ENCODE results near the gene GREB1L.

Gene GREB1L

GRCh38 chr18:21489119-21489750, 247.2 kb downstream of the GREB1L start:
- peak; percentile 11 for DNase-seq (ENCODE audit: low read depth)

DNA sequence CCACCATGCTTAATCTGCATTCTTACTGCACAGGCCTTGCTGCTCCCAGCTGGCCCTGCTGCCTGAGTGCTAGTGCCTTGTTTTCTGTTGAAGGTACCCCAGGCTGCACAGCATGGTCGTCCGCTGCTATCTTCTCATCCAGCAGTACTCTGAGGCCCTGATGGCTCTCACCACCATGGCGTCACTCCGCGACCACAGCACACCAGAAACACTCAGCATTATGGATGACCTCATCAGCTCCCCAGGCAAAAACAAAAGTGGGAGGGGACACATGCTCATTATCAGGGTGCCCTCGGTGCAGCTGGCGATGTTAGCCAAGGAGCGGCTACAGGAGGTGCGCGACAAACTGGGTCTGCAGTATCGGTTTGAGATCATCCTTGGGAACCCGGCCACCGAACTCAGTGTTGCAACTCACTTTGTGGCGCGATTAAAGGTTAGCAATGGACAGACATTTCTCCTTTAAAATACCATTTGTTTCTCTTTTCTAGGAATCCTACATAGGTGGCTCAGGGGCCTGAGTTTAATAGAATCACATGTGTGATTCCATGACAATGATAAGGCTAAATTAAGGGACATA, 248.0 kb downstream of the GREB1L start:
- DNase-seq (ENCODE audit: low read depth), result no peak

- no peak for DNase-seq (ENCODE audit: low read depth)
These were observed 248.7 kb downstream of the GREB1L start for GRCh38 chr18:21490748-21491147.

DNA sequence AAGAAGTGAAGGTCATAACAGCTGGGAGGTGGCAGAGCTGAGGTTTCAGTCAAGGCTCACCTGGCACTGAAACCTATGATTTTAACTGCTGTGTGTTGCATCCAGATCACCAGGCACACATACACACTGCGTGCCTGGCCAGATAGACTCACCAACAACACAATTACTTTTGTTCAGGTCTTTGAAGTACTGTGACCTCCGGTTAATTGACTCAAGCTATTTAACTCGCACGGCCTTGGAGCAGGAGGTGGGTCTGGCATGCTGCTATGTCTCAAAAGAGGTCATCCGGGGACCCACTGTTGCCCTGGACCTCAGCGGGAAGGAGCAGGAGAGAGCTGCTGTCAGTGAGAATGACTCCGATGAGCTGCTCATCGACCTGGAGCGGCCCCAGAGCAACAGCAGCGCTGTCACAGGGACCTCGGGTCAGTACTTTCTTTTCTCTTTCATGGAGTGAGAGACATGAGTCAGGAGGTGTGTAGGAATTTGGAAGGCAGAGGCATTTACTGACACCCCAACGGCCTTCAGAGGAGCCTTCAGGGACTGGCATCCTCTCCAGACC, 254.3 kb downstream of the GREB1L start:
- no peak for DNase-seq (ENCODE audit: low read depth)

- no peak for DNase-seq (ENCODE audit: low read depth)
These were observed 258.0 kb downstream of the GREB1L start for GRCh38 chr18:21499997-21500396.

GRCh38 chr18:21502661-21503060, 260.6 kb downstream of the GREB1L start:
- DNase-seq (ENCODE audit: low read depth), result no peak

- DNase-seq (ENCODE audit: low read depth), result no peak
These were observed 266.1 kb downstream of the GREB1L start for GRCh38 chr18:21507913-21508701.

DNA sequence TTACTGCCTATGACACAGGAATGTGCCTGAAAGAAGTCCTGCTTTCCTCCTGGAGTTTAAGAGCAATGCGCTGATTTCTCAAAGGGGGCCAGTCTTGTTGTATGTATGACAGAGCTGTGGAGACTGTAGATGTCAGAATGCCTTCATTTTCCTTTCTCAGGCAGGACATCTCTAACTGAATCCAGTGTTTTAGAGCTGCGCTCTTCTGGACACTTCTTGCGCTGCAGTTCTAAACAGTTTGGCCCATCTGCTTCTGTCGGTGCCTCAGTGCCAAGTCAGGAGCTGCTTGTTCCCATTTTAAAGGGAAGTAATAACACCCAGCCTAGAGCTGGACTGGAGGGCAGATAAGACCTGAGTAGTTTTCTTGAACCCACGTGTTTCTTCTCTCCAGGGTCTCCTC, 267.0 kb downstream of the GREB1L start:
- DNase-seq (ENCODE audit: low read depth), result no peak

GRCh38 chr18:21513292-21513691, 271.3 kb downstream of the GREB1L start:
- DNase-seq (ENCODE audit: low read depth), result no peak

GRCh38 chr18:21513741-21514140, 271.7 kb downstream of the GREB1L start:
- DNase-seq (ENCODE audit: low read depth), result no peak

- DNase-seq (ENCODE audit: low read depth), result no peak
These were observed 280.5 kb downstream of the GREB1L start for GRCh38 chr18:21522530-21522929.

- no peak for DNase-seq (ENCODE audit: low read depth)
These were observed 283.9 kb downstream of the GREB1L start for GRCh38 chr18:21525916-21526315.

GRCh38 chr18:21526463-21526862, 284.4 kb downstream of the GREB1L start:
- no peak for DNase-seq (ENCODE audit: low read depth)

GRCh38 chr18:21534327-21534726, 292.3 kb downstream of the GREB1L start:
- DNase-seq (ENCODE audit: low read depth), result no peak

- DNase-seq (ENCODE audit: low read depth), result no peak
These were observed 296.2 kb downstream of the GREB1L start for GRCh38 chr18:21538230-21538629.

DNA sequence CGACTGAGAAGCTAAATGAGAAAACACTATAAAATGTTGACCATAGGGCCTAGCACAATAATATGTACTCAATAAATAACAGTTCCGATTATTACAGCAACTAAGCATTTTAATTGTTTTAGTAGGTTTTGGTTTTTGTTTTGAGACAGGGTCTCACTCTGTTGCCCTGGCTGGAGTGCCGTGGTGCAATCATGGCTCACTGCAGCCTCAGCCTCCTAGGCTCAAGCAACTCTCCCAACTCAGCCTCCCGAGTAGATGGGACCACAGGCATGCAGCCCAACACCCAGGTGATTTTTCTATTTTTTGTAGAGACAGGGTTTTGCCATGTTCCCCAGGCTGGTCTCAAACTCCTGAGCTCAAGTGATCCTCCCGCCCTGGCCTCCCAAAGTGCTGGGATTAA, 304.4 kb downstream of the GREB1L start:
- no peak for DNase-seq (ENCODE audit: low read depth)

GRCh38 chr18:21548647-21549046, 306.6 kb downstream of the GREB1L start:
- DNase-seq (ENCODE audit: low read depth), result no peak

DNA sequence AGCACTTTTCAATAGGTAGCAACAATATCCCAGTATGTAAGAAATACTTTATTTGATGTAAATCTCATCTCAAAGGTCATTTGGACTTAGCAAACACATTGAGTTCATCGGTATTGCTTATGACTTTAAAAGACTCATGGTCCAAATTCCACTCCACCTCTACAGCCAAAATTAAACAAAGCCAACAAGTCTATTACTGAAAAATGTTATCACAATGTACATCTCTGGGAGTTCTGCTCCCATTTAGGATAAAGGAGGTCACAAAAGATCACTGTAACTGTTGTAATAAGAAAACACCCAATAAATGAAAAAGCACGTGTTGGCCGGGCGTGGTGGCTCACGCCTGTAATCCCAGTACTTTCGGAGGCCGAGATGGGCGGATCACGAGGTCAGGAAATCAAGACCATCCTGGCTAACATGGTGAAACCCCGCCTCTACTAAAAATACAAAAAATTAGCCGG, 308.5 kb downstream of the GREB1L start:
- DNase-seq (ENCODE audit: low read depth), result no peak

GRCh38 chr18:21557607-21558253, 315.7 kb downstream of the GREB1L start:
- no peak for DNase-seq (ENCODE audit: low read depth)

DNA sequence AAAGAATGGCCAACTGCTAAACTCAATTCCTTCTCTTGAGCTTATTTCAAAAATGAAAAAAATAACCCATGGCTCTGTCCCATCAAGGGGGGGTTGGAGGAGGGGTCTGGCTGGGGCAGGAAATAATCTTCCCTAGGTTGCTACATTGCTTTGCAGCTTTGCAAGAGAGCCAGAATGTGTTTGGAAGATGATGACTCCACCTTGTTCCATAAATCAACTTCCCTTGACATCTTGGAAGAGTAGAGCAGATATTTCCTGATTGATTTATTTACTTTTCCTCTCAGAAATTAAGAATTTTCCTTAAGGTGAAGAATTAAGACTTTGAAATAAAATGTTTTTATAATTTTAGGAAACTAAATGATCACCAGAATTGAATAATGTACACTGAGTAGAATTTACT, 317.2 kb downstream of the GREB1L start:
- DNase-seq (ENCODE audit: low read depth), result no peak

GRCh38 chr18:21571772-21572171, 329.7 kb downstream of the GREB1L start:
- DNase-seq (ENCODE audit: low read depth), result no peak

Measured in CMK (cell line).